Fibroblast of villous mesenchyme (primary cell): ENCODE results near the gene GPX2. TPM values are rescaled to one million over a fixed set of nuclear protein-coding genes. Genes with fewer than 3 reads are reported as not detected.

ENCODE experiments used
- DNase-seq: peaks from one replicate; pipeline ENCODE4 v3.0.0-alpha.2; 2010; ENCODE audit warnings: low read depth
- H3K4me3 ChIP-seq: 2 replicates; pipeline ENCODE4 v1.5.1; 2011; ENCODE audit warnings: low read depth, mild to moderate bottlenecking, low read length
- total RNA-seq: library from RNA; depleted of rRNA; stranded (reverse); fragments of >200 nt; gene quantifications from 2 replicates; pipeline ENCODE4 v1.2.3, GENCODE V29; 2012
- TF ChIP-seq, protein P1 (sequence below): IDR thresholded peaks from 2 replicates; pipeline ENCODE4 v1.5.1; 2012; ENCODE audit warnings: low read depth, mild to moderate bottlenecking, low read length; ENCODE audit not compliant: insufficient read depth

The GPX2 gene
- total RNA-seq, 1 donor, result not detected

DNA sequence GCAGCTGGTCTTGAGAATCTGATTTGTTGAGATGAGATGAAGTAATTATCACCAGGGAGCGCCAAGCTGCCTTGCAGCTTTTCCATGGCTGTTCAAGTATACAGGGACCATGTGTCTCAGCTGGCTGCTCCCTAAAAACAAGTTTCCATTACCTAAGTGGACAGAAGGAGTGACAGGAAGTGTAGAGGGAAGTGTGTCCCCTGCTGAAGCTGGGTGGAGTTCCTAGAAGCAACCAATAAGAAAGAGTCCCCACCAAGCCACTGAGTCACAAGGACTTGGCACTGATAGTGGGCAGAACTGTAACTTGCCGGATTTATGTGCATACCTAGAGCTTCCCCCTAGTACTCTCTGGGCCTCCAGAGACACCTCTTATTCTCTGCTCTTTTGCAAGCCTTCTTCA is 1.5 kb upstream of the GPX2 start:
- no peak for DNase-seq
- H3K4me3 ChIP-seq, result no peak overlapping the region
- TF ChIP-seq, protein P1, sequence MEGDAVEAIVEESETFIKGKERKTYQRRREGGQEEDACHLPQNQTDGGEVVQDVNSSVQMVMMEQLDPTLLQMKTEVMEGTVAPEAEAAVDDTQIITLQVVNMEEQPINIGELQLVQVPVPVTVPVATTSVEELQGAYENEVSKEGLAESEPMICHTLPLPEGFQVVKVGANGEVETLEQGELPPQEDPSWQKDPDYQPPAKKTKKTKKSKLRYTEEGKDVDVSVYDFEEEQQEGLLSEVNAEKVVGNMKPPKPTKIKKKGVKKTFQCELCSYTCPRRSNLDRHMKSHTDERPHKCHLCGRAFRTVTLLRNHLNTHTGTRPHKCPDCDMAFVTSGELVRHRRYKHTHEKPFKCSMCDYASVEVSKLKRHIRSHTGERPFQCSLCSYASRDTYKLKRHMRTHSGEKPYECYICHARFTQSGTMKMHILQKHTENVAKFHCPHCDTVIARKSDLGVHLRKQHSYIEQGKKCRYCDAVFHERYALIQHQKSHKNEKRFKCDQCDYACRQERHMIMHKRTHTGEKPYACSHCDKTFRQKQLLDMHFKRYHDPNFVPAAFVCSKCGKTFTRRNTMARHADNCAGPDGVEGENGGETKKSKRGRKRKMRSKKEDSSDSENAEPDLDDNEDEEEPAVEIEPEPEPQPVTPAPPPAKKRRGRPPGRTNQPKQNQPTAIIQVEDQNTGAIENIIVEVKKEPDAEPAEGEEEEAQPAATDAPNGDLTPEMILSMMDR, result no peak

DNA sequence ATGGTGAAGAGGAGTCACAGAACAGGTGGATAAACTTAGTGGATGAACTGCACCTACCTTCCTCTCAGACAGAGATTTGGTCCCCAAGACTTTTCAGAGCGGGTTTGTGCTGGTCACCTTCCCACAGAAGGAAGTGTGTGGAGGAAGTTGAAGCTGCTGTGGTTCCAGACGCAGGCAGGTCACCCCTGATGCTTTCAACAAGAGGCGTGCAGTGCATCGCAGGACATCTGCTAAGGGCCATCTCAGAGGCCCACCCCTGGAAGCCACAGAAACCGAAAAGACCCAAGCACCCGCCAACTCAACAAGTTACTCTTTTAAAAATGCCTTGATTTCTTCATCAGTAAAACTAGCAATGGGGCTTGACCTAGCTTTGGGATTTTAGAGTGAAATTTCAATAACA is 1.0 kb upstream of the GPX2 start:
- H3K4me3 ChIP-seq, result no peak overlapping the region
- DNase-seq, result no peak
- TF ChIP-seq, protein P1, result no peak

DNA sequence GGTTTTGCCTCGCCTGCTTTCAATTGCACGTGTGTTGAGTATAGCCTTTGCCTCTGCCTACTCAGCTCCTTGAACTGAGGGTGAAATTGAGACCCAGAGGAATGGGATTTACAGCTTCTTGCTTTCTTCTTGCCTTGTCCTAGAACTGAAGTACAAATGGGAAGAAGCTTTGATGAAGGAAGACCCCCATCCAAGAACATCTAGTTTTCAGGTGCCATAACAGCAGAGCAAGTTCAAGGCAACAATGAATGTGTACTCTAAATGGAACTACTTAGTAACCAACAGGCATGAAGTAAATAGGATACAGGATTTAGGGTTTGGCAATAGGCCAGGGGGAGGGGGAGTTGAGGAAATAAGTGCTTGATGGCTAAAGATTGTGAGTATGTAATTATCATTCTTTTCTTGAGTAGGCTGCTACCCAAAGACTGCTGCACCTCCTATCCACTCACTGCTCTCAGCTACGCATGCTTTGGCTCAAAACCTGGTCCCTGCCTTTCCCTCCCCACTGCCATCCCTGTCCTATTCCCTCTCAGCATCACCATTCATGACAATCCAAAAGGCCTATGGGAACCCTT is 2.1 kb downstream of the GPX2 start:
- no peak for DNase-seq
- TF ChIP-seq, protein P1, result no peak
- H3K4me3 ChIP-seq, result no peak overlapping the region

DNA sequence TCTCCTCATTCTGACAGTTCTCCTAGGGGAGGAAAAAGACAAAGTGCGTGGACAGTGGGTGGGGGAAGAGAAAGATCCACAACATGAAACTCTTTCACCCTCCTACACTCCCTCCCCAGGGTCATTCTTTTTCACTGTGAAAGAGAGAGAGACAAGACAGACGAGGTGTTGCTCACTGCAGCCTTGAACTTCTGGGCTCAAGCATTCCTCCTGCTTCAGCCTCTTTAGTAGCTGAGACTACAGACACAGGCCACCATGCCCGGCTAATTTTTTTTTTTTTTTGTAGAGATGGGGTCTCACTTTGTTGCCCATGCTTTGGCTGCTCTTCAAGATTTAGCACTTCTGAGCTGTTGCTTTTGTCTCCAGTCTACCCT is 2.7 kb downstream of the GPX2 start:
- TF ChIP-seq, protein P1, result no peak

DNA sequence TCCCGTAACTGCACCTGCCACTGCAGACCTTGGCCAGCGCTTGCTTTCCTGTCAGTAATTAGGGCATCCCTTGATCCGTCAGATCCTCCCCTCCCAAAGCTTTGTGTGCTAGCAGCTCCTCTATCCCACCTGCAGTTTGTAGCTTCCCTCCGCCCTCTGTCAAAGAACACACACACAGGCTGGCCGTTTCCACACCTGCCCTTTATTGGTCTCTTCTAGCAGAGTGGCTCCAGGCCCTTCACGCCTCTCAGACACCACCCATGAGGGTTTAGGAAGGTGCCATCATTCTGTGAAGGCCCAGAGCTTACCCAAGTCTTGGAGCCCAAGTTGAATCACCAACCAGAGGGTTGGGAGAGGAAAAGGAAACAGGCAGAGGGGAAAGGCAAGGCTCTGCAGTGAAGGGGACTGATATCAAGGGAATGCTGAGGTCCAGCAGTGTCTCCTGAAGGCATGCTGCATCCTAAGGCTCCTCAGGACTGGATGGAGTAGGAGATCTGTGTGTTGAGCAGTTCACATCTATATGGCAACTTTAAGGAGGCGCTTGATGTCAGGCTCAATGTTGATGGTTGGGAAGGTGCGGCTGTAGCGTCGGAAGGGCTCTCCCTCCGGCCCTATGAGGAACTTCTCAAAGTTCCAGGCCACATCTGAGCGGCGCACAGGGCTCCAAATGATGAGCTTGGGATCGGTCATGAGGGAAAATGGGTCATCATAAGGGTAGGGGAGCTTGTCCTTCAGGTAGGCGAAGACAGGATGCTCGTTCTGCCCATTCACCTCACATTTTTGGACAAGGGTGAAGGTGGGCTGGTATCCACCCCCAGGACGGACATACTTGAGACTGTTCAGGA is 3.4 kb downstream of the GPX2 start:
- no peak overlapping the region for H3K4me3 ChIP-seq
- no peak for DNase-seq
- TF ChIP-seq, protein P1, result no peak

More for the DNA sequence above, 2.7 kb downstream of the GPX2 start:
- no peak for DNase-seq
- no peak overlapping the region for H3K4me3 ChIP-seq

DNA sequence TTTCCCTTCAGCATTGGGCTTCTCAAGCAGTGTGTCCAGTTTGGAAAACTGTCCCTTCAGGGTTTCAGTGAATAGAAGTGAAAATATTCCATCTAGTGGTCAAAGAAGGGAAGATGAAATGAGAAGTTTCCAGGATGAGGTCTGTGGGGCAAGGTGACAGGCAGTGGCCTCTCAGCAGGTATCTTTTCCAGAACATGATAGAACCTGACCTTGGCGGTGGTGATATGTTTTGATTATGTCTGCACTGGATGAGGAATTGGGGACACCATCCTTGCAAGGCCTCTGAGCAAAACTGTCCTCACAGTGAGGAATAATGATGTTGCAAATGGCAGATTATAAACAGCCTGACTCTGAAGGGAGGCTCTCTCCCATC is 4.7 kb downstream of the GPX2 start:
- TF ChIP-seq, protein P1, result peak; percentile 30
- peak; percentile 8 for DNase-seq
- no peak overlapping the region for H3K4me3 ChIP-seq
